GM21737 (cell line): ENCODE results near the gene MTG2.

Source experiments
- ATAC-seq: cut with Tn5 transposase; IDR thresholded peaks from one replicate; pipeline ENCODE4 v1.9.1; 2021; ENCODE audit warnings: mild to moderate bottlenecking, moderate library complexity; ENCODE audit not compliant: unreplicated experiment

Gene MTG2

DNA sequence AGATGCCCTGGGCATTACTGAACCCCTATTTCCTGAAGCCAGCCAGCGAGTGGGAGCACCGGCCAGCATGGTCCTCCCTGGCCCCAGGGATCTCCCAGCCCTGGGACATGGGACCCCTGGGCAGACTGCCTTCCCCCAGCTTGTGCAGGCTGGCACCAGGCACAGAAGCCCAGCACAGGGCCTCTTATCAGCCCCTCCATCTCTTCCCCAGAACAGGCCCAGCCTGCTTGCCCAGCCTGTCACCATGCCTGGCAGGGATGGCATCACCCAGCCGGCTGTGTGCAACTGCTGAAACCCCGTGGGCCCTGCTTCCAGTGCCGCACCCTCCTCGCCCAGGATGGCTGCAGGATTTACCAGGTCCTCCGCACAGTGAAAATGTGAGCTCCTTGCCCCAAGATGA is 49.4 kb downstream of the MTG2 start:
- no peak for ATAC-seq

GRCh38 chr20:62232770-62233645 is 50.2 kb downstream of the MTG2 start:
- no peak for ATAC-seq

DNA sequence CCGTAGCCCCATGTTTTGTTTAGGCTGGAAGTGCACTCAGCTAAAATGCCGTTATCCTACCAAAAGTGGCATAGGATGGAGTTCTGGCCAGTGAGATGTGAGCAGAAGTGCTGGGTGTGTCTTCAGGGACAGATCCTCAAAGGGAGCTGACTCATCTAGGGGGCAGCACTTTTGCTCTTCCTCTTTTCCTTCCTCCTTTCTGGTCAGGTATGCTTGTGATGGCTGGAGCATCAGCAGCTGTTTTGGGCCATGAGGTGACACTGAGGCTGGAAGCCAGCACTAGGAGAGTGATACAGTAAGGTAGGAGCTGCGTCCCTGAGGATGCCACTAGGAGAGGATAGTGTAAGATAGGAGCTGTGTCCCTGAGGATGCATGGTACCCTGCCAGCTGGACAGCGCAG is 50.9 kb downstream of the MTG2 start:
- ATAC-seq: no peak

DNA sequence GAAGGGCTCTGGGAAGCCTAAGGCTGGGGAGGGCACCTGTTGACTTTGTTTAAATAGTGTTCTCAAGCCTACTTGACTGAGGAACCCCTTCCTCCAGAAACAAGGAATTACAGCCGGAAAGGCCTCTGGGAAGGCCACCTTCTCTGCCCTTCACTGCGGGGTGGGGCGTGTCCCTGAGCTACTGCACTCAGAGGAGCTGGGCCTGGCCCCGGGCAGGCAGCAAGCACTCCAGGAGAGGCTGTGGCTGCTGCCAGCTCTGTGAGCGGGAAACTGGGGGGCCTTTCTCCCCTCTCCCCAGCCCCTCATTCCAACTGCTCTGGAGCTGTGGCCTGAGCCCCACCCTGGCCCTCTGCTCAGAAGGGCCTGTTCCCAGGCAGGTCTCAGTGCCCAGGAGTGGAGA is 51.5 kb downstream of the MTG2 start:
- no peak for ATAC-seq

GRCh38 chr20:62235001-62235776 is 52.4 kb downstream of the MTG2 start:
- no peak for ATAC-seq

DNA sequence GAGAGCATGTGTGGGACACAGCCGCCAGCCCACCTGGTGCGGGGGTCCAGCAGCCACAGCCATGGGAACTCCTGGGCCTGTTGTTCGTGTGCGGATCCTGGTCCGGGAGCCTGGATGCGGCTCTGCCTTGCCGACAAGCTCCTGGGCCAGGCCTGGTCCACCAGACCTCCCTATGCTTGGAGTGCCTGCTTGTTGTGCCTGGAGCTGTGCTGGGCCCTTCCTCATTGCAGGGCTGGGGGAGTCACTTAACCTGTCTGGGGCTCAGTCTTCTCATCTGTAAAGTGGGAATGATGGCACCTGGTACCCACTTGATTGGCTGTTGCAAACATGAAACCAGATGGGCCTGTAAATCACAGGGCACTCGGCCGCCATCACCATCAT is 52.9 kb downstream of the MTG2 start:
- ATAC-seq: no peak

DNA sequence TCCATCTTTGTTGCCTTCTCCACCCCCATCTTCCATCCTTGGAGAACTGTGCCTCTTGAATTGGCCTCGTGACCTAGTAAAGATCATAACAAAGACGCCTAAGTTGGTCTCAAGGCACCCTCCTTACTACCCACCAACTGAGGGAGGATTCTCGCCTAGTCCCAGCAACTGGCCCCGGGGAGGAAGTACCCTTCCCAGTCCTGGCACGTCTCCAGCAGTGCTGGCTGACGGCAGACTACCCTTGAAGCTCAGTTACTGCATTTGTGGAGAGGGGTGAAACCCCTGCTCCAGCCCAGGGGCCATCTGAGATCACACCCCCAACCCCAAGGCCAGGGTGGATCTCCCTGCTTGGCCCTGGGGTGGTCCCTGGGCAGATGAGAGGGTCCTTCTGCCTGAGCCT is 53.4 kb downstream of the MTG2 start:
- ATAC-seq: no peak

DNA sequence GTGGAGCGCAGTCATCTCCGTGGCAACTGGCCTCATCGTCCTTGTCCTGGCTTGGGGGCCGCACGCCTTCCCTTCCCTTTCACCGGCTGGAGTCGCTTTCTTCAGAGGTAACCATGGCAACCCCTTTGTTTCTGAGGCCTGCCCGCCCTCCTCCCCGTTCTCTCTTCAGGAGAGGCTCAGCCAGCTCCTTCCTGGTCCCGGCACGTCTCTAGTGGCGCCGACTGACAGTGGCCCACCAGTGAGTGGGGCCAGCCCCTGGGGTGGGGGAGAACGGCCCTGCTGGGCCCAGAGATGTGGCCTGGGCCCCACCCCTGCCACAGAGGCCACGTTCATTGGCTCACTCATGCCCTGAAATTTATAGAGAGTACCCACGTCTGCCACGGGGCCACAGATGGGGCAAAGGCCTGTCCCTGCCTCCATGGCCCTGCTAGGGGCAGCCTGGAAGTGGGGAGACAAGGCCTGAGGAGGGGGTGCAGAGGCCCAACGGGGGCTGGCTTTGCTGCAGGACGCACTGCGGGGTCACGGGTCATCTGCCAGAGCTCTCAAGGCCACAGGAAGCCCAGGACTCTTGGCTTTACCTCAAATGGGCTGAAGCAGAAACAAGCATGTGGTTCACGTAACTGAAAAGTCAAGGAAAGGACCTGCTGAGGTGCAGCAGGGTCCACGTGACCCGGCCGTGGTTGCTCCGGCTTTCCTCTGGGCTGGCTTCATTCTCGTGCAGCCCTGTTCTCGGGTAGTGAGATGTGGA is 54.1 kb downstream of the MTG2 start:
- no peak for ATAC-seq

GRCh38 chr20:62237514-62237800 is 54.6 kb downstream of the MTG2 start:
- no peak for ATAC-seq

GRCh38 chr20:62237801-62238568 is 55.2 kb downstream of the MTG2 start, which contains the start of gene OSBPL2:
OSBPL2 (plus strand) TSS chr20:62238521; CDS start chr20:62256185, 17,664 bp downstream.
- peak; percentile 96 for ATAC-seq

DNA sequence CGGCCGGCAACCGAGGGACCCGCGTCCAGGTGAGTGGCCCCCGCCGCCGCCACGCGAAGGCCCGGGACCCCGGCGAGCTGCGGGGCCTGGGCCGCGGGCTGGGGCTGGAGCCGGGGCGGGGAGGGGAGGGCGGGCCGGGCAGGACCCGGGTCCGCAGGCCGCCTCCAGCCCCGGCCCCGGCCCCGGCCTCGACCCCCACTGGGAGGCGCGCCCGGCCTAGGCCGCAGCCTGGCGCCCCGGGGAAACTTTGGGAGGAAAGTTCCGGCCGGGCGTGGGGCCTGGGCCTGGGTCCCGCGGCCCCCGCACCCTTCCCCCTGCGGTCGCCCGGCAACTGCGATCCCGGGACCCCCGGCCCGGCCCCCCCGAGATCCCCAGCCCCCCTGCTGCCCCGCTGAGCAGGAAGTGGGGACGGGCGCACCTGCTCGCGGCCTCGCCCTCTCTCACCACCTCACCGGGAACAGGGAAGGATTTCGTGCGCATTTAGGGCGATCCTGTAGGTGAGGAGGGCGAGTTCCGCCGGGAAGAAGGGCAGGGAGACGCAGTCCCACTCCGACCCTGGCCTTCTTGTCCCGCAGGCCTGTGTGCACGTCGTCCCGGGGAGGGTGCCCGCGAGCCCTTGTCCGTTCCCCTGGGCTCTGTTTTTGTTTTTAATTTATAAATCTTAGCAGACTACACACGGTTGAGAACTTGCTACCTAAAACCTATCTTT is 55.9 kb downstream of the MTG2 start:
- peak; percentile 11 for ATAC-seq

GRCh38 chr20:62239278-62239879 is 56.6 kb downstream of the MTG2 start:
- no peak for ATAC-seq

DNA sequence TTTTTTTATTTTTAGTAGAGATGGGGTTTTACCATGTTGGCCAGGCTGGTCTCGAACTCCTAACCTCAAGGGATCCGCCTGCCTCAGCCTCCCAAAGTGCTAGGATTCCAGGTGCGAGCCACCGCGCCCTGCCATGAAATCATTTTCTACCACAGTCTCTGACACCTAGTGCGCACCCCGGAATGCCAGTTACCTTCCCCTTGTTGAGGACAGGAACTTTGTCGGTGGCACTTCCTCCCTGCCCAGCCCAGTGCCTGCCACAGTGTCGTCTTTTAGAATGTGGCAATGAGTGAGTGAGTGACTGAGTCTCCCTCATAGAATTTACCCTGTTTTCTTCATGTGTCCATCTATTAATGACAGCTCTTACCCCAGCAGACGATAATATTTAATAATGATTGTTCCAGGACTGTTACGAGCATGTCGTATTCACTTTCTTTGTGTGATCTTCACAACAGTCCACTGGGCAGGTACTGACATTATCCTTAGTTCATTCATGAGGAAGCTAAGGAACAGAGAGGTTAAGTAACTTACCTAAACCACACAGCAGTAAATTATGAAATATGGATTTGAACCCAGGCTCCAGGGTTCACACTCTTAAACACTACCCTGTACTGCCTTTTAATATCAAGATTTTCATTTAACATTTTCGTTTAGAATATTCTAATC is 57.3 kb downstream of the MTG2 start:
- ATAC-seq: no peak

DNA sequence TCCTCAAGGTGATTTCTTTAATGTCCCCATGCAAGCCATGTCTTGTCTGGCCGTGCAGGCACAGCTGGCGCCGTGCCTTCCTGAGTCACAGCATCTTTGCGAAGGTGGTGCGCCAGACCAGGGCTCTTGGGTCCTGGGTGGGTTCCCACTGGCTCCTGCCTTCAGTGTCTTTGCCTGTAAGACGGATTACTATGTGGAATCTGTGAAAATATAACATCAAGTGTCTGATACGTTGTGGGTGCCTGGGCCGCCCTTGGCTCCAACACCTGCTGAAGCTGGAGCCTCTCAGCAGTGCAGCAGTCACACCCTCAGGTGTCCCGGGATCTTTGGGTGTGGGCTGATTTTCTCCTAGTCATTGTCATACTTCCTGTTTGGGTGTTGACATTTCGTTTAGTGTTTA is 58.7 kb downstream of the MTG2 start:
- no peak for ATAC-seq

DNA sequence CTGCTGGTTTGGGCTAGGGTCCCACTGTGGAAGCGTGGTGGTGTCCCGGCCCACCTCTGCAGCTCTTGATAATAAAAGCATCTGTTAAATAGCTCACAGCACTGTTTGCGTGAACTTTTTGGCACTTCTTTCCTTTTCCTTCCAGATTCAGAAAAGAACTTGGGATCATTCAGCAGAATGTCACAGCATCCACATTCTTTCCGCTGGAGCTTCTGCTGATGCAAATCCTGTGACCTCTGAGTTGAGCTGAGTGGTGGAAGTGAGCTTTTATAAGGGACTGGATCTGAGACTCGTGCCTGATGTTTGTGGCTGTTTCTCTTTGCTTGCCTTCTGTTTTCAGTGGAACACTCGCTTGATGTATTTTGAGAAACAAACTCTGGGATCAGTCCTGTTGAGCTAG is 59.3 kb downstream of the MTG2 start:
- no peak for ATAC-seq

GRCh38 chr20:62243106-62243505 is 60.3 kb downstream of the MTG2 start:
- ATAC-seq: no peak

GRCh38 chr20:62243906-62244515 is 61.2 kb downstream of the MTG2 start:
- ATAC-seq: no peak

DNA sequence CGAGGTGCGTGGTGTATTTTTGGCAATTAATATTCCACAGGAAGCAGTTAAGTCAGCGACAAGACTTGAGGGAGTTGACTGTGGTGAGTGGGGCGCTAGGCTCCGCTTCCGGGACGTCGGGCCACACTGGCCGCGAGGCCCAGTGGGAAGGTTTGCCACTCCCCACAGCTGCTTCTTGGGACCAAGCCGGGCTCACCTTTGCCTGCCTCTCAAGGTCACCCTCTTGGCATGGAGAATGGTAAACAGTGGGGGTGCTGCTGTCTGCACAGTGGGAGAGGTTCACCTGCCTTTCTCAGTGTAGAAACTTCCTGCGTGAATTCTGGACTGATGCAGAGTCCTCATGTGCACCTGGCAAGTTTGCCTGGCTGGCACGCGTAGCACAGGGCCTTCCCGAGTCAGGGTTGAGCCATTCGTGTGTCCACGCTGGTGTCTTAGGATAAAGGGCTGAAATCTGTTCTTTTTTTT is 61.8 kb downstream of the MTG2 start:
- no peak for ATAC-seq

GRCh38 chr20:62245911-62246280 is 63.1 kb downstream of the MTG2 start:
- no peak for ATAC-seq
